ENCODE measurements around the gene SPNS3.

DNA sequence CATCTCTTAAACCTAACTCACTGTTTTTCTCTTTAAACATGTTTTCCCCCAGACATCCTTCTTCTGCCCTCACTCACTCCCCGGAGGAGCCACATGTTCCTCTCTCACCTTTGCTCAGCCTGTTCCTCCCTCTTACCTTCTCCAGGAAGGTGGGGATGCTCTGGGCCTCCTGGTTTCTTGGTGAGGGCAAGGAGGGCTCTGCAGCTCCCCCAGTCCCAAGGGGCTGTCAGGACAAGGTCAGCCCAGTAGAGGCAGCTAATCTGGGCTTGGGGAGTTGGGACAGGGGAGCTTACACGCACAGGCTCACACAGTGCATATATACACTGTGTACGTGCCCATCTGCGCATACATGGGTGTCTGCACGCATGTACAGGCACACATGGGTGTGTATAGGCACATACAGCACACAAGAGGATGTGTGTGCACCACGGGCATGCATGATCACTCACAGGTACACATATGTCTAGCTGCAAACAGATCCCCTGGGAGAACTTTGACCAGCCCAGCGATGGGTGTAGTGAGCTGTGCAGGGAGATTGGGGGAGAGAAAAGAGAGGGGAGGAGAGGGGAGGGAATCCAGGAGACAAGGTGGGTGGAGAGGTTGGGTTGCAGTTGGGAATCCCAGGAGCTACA lies 28.6 kb upstream of the SPNS3 start:
- TF ChIP-seq, protein P1, sequence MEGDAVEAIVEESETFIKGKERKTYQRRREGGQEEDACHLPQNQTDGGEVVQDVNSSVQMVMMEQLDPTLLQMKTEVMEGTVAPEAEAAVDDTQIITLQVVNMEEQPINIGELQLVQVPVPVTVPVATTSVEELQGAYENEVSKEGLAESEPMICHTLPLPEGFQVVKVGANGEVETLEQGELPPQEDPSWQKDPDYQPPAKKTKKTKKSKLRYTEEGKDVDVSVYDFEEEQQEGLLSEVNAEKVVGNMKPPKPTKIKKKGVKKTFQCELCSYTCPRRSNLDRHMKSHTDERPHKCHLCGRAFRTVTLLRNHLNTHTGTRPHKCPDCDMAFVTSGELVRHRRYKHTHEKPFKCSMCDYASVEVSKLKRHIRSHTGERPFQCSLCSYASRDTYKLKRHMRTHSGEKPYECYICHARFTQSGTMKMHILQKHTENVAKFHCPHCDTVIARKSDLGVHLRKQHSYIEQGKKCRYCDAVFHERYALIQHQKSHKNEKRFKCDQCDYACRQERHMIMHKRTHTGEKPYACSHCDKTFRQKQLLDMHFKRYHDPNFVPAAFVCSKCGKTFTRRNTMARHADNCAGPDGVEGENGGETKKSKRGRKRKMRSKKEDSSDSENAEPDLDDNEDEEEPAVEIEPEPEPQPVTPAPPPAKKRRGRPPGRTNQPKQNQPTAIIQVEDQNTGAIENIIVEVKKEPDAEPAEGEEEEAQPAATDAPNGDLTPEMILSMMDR (IDR thresholded peaks at IDR 0.05; ENCODE audit: poor library complexity, severe bottlenecking): no peak
- TF ChIP-seq POLR2AphosphoS5 (IDR thresholded peaks at IDR 0.05) (no peak), RAD21 (conservative IDR thresholded peaks at IDR 0.05) (no peak), EP300 (conservative IDR thresholded peaks at IDR 0.05; ENCODE audit: poor library complexity, severe bottlenecking) (no peak), MXI1 (conservative IDR thresholded peaks at IDR 0.05; ENCODE audit: poor library complexity, severe bottlenecking) (no peak), EZH2 (IDR thresholded peaks at IDR 0.05; ENCODE audit: borderline replicate concordance, insufficient read depth, low read length, poor library complexity, severe bottlenecking) (no peak), TAF1 (IDR thresholded peaks at IDR 0.05; ENCODE audit: low read depth) (no peak), SMC3 (conservative IDR thresholded peaks at IDR 0.05; ENCODE audit: poor library complexity) (no peak)
- TF ChIP-seq, protein P2, sequence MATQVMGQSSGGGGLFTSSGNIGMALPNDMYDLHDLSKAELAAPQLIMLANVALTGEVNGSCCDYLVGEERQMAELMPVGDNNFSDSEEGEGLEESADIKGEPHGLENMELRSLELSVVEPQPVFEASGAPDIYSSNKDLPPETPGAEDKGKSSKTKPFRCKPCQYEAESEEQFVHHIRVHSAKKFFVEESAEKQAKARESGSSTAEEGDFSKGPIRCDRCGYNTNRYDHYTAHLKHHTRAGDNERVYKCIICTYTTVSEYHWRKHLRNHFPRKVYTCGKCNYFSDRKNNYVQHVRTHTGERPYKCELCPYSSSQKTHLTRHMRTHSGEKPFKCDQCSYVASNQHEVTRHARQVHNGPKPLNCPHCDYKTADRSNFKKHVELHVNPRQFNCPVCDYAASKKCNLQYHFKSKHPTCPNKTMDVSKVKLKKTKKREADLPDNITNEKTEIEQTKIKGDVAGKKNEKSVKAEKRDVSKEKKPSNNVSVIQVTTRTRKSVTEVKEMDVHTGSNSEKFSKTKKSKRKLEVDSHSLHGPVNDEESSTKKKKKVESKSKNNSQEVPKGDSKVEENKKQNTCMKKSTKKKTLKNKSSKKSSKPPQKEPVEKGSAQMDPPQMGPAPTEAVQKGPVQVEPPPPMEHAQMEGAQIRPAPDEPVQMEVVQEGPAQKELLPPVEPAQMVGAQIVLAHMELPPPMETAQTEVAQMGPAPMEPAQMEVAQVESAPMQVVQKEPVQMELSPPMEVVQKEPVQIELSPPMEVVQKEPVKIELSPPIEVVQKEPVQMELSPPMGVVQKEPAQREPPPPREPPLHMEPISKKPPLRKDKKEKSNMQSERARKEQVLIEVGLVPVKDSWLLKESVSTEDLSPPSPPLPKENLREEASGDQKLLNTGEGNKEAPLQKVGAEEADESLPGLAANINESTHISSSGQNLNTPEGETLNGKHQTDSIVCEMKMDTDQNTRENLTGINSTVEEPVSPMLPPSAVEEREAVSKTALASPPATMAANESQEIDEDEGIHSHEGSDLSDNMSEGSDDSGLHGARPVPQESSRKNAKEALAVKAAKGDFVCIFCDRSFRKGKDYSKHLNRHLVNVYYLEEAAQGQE (IDR thresholded peaks at IDR 0.05; ENCODE audit: borderline replicate concordance): no peak
